ENCODE data around the gene METTL4.
"Not testable (repeated sequence)": the region's sequence is repeated elsewhere in the genome, so short reads cannot be mapped to it uniquely, and the experiment has no call there.

Gene METTL4

DNA sequence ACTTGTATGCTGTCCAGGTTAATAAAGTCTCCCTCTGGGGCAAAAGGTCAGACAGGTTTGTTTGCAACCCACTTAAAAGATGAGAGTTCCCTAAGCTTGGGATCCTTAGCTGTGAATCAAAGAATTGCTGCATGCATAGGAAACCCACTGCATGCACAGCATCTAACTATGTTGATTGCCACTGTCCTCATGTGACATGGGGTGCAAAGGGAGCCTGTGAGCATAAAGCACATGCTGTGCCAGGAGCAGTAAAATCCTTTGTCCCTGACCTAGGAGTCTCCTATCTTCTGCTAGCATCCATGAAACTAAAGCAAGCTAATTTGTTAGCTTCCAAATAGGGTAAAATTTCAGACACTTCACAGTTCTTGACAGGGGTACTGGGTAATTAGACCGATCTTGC, 13.8 kb downstream of the METTL4 start:
- no peak for DNase-seq

DNA sequence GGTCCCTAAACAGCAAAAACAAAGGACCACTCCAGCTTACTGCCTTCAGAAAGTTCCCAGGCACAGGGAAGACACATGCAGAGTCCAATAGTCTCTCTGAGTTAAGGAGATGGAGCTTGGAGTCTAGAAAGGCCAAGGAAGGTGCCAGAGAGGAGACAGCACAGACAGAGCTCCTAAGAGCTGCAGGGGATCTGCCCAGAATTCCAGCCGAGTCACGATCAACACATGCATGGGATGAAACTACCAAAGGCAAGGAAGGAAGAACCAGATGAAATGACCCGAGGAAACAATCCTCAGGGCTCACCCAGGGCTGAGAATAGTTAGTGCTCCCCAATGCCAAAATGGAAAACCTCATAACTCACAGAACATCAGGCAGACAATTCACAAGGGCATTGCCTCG, 15.4 kb downstream of the METTL4 start:
- DNase-seq, result no peak

DNA sequence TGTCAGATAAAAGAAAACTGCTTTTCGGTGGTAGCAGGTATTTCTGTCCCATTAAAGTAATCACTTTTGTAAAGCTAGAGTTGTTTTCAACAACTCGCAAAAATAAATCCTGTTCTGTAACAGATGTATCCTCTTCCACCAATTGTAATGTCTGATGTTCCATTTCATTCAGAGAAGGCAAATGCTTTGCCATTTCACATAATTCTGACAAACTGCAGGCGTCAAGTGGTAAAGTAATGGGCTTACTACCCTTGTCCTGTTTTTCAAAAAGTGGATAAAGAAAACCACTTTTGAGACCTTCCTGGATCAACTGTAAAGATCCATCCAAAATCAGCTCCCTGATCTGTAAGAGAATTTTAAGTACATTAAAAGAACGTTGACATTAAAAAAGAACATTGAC, 16.6 kb downstream of the METTL4 start:
- no peak for DNase-seq

- DNase-seq, result no peak
These were observed 19.9 kb downstream of the METTL4 start for GRCh38 chr18:2551425-2551824.

DNA sequence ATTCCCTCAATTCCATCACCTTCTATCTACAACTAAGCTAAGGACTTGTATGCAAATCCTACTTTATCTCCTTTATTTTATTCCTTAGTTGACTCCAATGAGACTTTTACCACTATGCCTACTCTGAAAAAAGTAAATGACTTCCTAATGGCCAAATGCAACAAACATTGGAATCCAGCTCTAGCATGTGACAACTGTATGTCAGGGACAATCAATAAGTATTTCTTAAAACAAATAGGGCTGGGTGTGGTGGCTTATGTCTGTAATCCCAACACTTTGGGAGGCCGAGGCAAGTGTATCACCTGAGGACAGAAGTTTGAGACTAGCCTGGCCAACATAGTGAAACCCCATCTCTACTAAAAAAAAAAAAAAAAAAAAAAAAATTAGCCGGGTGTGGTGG, 21.8 kb downstream of the METTL4 start:
- DNase-seq, result no peak

GRCh38 chr18:2547477-2548087, 23.7 kb downstream of the METTL4 start:
- no peak for DNase-seq

DNA sequence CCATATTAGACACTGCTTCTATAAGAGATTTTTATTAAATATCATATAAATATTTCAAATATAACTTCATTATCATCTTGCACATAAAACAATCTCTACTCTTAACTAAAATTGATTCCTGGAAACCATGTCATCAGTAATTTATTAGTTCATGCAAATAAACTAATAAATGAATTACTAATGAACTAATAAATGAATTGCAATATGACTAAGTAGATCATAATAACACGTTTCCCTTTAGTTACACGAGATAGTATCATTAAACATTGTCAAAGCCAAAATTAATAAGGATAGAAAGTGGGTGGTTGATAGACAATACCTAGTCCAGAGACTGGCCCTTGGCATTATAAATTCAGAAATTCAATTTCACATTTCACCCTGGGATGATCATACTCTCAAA, 26.1 kb downstream of the METTL4 start:
- no peak for DNase-seq

- DNase-seq, result not testable (repeated sequence)
These were observed 29.3 kb downstream of the METTL4 start for GRCh38 chr18:2541925-2542563.

DNA sequence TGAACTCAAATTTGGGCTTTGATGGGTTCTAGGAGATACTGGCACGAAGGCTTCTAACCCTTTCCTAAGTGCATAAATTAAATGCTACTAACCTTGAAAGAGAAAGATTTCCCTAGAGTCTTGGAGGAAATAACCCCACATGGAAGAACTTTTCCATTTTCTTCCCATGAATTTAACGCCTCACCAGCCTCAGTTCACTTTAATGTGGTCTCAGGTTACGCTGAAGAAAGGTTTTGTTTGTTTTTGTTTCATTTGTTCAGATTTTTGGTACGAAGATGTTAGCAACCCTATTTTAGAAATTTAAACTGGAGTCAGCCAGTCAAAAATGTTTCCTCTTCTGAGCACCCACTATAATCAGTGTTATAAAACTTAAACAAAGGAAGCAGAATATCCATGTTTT, 30.7 kb downstream of the METTL4 start:
- no peak for DNase-seq

DNA sequence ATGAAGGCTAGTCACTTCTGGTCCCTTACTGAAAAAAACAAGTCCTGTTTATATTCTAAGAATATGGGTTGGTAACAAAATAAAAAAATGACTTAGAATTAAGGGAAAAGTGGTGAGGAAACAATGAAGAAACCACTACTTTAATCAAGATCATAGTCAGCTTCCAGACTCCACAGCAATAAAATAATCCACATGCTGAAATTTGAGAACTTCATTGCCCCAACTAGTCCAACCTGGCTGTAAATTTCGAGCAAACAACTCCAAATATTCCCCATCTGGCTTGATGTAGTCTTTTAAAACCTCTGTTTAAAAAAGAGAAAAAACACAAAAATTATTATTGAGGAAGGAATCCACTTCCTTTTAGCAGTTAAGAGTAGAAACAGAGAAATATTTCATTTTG, 32.5 kb downstream of the METTL4 start:
- no peak for DNase-seq

GRCh38 chr18:2538236-2538635, 33.1 kb downstream of the METTL4 start:
- DNase-seq, result no peak

DNA sequence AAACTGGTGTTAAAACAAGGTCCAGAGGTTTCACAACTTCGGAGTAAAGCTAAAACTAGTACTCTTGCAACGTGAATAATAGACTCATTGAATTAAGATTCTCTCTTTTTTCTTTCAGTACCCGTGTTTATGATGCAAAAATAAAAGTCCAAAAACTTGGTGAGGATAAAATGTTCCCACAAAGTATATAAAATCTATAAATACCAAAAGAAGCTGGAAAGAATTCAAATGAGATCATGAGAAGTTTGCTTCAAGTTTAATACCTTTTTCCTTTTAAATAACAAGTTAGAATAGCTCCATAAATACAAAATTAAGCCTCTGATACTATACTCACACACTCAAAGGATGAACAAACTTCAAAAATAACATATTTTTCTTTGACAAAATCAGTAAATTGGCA, 34.0 kb downstream of the METTL4 start:
- DNase-seq, result no peak

GRCh38 chr18:2536493-2536892, 34.8 kb downstream of the METTL4 start:
- peak; percentile 27 for DNase-seq

DNA sequence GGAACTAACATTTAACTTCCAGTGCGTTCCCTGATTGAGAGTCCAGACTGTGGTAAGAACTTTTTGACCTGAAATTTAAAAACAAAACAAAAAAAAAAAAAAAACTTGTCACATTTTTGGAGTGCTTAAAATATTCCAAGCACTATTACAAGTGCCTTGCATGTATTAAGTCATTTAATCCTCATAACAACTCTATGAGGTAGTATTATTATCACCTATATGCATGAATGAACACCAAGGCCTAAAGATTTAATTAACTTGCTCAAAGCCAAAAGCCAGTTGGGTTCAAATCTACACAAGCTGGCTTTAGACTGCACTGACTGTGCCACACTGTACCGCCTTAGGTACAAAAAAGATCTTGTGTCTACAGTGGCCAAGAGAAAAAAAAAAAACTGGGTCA, 35.2 kb downstream of the METTL4 start:
- DNase-seq, result no peak

DNA sequence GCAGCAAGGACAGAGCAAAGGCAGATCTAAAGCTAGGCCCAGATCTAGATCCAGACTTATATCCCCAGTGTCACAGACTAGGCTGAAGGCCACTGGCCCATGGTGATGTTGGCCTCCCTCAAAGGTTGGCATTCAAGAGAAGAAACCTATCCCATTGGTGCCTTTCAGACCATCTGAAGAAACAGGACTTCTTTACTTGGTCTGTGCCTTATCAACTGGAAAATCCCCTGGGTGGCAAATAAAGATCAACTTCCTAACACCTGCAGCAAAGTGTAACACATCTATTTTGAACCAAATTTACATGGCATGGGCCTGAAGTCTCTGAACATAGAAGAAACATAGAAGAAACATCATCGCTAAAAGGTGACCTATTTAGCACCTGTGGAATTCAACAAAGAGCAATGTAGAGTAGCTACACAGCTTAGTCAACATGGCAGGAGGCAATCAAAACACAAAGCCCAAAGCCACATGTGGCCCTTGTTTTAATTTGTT, 35.8 kb downstream of the METTL4 start:
- no peak for DNase-seq

- DNase-seq, result no peak
These were observed 36.4 kb downstream of the METTL4 start for GRCh38 chr18:2534906-2535305.

DNA sequence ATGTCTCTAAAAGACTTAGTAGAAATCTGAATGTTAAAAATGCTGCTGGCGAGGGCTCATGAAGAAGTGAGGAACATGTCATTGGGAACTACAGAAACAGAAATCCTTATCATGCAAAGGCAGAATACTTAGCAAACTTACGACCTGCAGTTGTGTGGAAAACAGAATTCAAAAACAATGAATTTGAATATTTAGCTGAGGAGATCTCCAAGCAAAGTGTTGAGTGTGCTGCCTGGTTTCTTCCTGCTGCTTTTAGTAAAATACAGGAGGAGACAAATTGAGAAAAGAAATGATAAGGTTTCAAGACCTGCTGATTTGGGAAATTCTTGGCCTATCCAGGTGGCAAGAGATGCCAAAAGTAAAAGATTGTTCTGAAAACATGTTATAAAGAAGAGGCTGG, 38.5 kb downstream of the METTL4 start:
- DNase-seq, result no peak

DNA sequence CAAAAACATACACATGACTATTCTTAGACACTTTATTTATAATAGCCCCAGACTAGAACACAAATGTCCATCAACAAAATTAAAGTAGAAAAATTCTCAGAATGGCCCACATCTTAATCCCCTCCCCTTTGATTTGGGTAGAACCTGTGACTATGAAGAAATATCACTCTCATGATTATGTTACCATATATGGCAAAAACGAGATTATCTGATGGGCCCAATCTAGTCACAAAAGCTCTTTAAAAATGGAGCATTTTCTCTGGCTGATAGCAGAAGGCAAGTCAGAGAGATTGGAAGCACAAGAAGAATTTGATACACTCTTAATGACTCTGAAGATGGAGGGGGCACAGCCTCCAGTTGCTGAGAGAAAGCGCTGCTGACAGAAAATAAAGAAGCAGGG, 39.6 kb downstream of the METTL4 start:
- no peak for DNase-seq

DNA sequence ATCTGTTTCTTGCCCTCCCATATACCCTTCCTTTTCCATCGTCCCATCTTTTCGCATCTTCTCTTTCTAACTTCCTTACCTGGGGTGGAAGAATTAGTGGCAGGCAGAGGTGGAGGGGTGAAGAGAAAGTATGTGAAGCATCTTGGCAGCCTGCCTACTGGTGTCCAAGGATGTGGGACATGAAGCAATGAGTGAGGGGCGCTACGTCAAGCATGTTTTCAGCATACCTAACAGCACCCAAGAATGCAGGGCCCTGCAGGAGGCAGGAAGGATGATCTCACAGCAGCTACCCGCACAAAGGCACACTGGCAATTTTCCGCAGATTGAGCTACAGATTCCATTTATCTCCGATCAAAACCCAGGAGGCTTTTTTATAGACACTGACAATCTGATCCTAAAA, 42.2 kb downstream of the METTL4 start:
- DNase-seq, result no peak

GRCh38 chr18:2526329-2526728, 45.0 kb downstream of the METTL4 start:
- no peak for DNase-seq

GRCh38 chr18:2524794-2525198, 46.5 kb downstream of the METTL4 start:
- DNase-seq, result not testable (repeated sequence)

- no peak for DNase-seq
These were observed 49.2 kb downstream of the METTL4 start for GRCh38 chr18:2522112-2522511.

DNA sequence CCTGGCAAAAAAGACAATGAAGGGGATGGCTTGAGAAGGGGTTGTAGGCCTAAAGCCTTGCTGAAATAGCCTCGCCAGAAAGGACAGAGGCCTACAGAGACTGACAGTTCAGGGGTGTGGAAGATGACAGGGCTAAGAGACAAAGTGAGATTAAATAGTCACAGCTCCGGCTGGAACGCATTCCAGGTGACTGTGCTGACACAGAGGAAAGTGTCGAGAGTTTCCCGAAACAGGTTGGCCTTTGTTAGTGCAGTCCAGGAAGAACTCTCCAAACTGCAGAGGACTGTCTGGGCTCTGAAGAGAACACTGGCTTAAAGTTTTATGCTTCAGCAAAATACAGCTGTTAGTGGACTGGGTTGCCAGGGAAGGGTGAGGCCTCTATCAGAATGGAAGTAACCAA, 52.8 kb downstream of the METTL4 start:
- DNase-seq, result no peak

- no peak for DNase-seq
These were observed 55.2 kb downstream of the METTL4 start for GRCh38 chr18:2515908-2516625.

Data from right hindlimb (tissue), 1 donor.